Hippocampal formation (tissue), 2 donors: ENCODE data around the gene NUAK1.
A peak's percentile ranks its signal among the peaks of the same experiment; 100 is the strongest.
"Not testable (repeated sequence)": the region's sequence is repeated elsewhere in the genome, so short reads cannot be mapped to it uniquely, and the experiment has no call there.

Source experiments
- DNase-seq, 2 donors: peaks; one replicate each; lab custom pipeline; 2025; lab: John Stamatoyannopoulos, UW

Gene NUAK1

GRCh38 chr12:106146987-106147386, 8.2 kb upstream of the NUAK1 start:
- no peak for DNase-seq

- peak; percentile 38 to 57 for DNase-seq
Measured at GRCh38 chr12:106145539-106146447, 7.0 kb upstream of the NUAK1 start.

GRCh38 chr12:106144847-106145246, 6.1 kb upstream of the NUAK1 start:
- DNase-seq = no peak

GRCh38 chr12:106142591-106143261, 4.0 kb upstream of the NUAK1 start:
- DNase-seq = no peak

GRCh38 chr12:106141920-106142319, 3.2 kb upstream of the NUAK1 start:
- not testable (repeated sequence) for DNase-seq

- no peak for DNase-seq
Measured at GRCh38 chr12:106141452-106141851, 2.7 kb upstream of the NUAK1 start.

GRCh38 chr12:106141003-106141402, 2.2 kb upstream of the NUAK1 start:
- no peak for DNase-seq

- no peak for DNase-seq
Measured at GRCh38 chr12:106140223-106140986, 1.7 kb upstream of the NUAK1 start.

GRCh38 chr12:106139422-106140171, 843 bp upstream of the NUAK1 start:
- DNase-seq = peak; percentile 45 to 77

GRCh38 chr12:106138357-106138632, 459 bp downstream of the NUAK1 start:
- DNase-seq = no peak

GRCh38 chr12:106137530-106138356, 1.0 kb downstream of the NUAK1 start:
- DNase-seq = peak; percentile 42 to 59

- DNase-seq = peak; percentile 88 to 92
Measured at GRCh38 chr12:106136263-106136662, 2.5 kb downstream of the NUAK1 start.

- no peak for DNase-seq
Measured at GRCh38 chr12:106135781-106136180, 3.0 kb downstream of the NUAK1 start.

- no peak for DNase-seq
Measured at GRCh38 chr12:106135075-106135474, 3.7 kb downstream of the NUAK1 start.

GRCh38 chr12:106134294-106134949, 4.3 kb downstream of the NUAK1 start:
- no peak for DNase-seq

GRCh38 chr12:106133136-106134087, 5.3 kb downstream of the NUAK1 start:
- DNase-seq = no peak

GRCh38 chr12:106132175-106133135, 6.3 kb downstream of the NUAK1 start:
- DNase-seq = no peak

- DNase-seq = no peak
Measured at GRCh38 chr12:106131676-106132075, 7.1 kb downstream of the NUAK1 start.
